Endothelial cell of umbilical vein (primary cell): Measurements from ENCODE around the gene ST6GALNAC3.

Experiments used
- CTCF ChIP-seq, 2 donors: IDR thresholded peaks; 1 replicate in 1 of 2; 2 replicates in 1 of 2; pipeline ENCODE4 v1.5.1; 2011; ENCODE audit warnings: low read length in 2 of 2, mild to moderate bottlenecking in 2 of 2, moderate library complexity in 2 of 2, control low read depth in 1 of 2, inconsistent platforms in 1 of 2, low read depth in 1 of 2; ENCODE audit not compliant: insufficient read depth in 1 of 2; ENCODE audit errors: extremely low read depth in 1 of 2
- POLR2A ChIP-seq: IDR thresholded peaks from 2 replicates; pipeline ENCODE4 v1.6.1; 2012; ENCODE audit warnings: low read depth, mild to moderate bottlenecking, control low read depth, low read length
- POLR2AphosphoS5 ChIP-seq: IDR thresholded peaks from 2 replicates; pipeline ENCODE4 v1.6.1; 2012; ENCODE audit warnings: low read depth, mild to moderate bottlenecking, control low read depth, low read length, moderate library complexity; ENCODE audit not compliant: insufficient read depth

- TF ChIP-seq CTCF (IDR thresholded peaks at IDR 0.05; ENCODE audit: extremely low read depth in 1 of 2, insufficient read depth in 1 of 2, low read depth in 1 of 2, low read length in 2 of 2), result no peak
- no peak for TF ChIP-seq POLR2AphosphoS5
- no peak for TF ChIP-seq POLR2A
Measured at GRCh38 chr1:76252431-76252830, 177.9 kb downstream of the ST6GALNAC3 start.
